ENCODE measurements around the gene MYO1B.

DNA sequence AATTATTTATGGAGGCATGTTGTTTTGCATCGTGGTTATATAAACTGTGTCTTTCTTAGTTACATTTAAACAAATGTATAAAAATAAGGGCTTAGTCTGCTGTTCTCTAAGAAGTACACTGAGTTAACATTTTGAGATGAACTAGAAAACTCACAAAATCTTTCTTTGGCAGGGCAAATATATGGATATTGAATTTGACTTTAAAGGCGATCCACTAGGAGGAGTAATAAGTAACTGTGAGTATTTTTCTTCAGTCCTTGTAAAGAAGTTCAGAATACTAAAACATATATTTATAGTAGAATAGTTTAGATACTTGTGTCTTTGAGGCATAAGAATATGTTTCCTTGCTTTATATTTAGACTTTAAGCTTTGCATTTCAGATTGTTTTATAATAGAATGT, 104.8 kb downstream of the MYO1B start:
- no peak for TF ChIP-seq CTCF (IDR thresholded peaks at IDR 0.05)
- no peak for TF ChIP-seq ZNF263 (CRISPR knock-in tag; IDR thresholded peaks at IDR 0.05; ENCODE audit: low read depth)
